ENCODE data around the gene HERC5.
"Not testable (repeated sequence)": the region's sequence is repeated elsewhere in the genome, so short reads cannot be mapped to it uniquely, and the experiment has no call there.

The HERC5 gene

GRCh38 chr4:88448211-88448765, 8.6 kb upstream of the HERC5 start:
- H3K27me3 ChIP-seq (ENCODE audit: control insufficient read depth, insufficient read depth, low read length); H3K9me3 ChIP-seq (ENCODE audit: control insufficient read depth, insufficient read depth, low read depth, low read length); H3K27ac ChIP-seq (ENCODE audit: low read depth, low read length); H3K4me3 ChIP-seq (ENCODE audit: low read depth, low read length); H3K36me3 ChIP-seq (ENCODE audit: control insufficient read depth, insufficient read depth, low read length); H3K9ac ChIP-seq (ENCODE audit: low read length): not testable (repeated sequence)
- peaks cover 27% of the 10 kb centered on the region for H3K4me1 ChIP-seq (ENCODE audit: control insufficient read depth, insufficient read depth, low read length)

GRCh38 chr4:88448889-88449288, 8.0 kb upstream of the HERC5 start:
- H3K27ac ChIP-seq (ENCODE audit: low read depth, low read length), result no peak overlapping the region
- H3K36me3 ChIP-seq (ENCODE audit: control insufficient read depth, insufficient read depth, low read length), result no peaks in the 10 kb centered on the region
- H3K9me3 ChIP-seq (ENCODE audit: control insufficient read depth, insufficient read depth, low read depth, low read length), result 0 out of 2 replicates have a peak, but pooled peaks cover 8% of the 10 kb centered on the region
- no peaks in the 10 kb centered on the region for H3K27me3 ChIP-seq (ENCODE audit: control insufficient read depth, insufficient read depth, low read length)
- H3K9ac ChIP-seq (ENCODE audit: low read length), result no peak overlapping the region
- H3K4me1 ChIP-seq (ENCODE audit: control insufficient read depth, insufficient read depth, low read length), result peaks cover 22% of the 10 kb centered on the region
- H3K4me3 ChIP-seq (ENCODE audit: low read depth, low read length), result no peak overlapping the region

- no peak overlapping the region for H3K27ac ChIP-seq (ENCODE audit: low read depth, low read length)
- H3K27me3 ChIP-seq (ENCODE audit: control insufficient read depth, insufficient read depth, low read length), result no peaks in the 10 kb centered on the region
- no peaks in the 10 kb centered on the region for H3K36me3 ChIP-seq (ENCODE audit: control insufficient read depth, insufficient read depth, low read length)
- no peak overlapping the region for H3K4me3 ChIP-seq (ENCODE audit: low read depth, low read length)
- peaks cover 19% of the 10 kb centered on the region for H3K4me1 ChIP-seq (ENCODE audit: control insufficient read depth, insufficient read depth, low read length)
- H3K9ac ChIP-seq (ENCODE audit: low read length), result no peak overlapping the region
- H3K9me3 ChIP-seq (ENCODE audit: control insufficient read depth, insufficient read depth, low read depth, low read length), result 0 out of 2 replicates have a peak, but pooled peaks cover 8% of the 10 kb centered on the region
Measured at GRCh38 chr4:88449290-88449689, 7.6 kb upstream of the HERC5 start.

- Histone ChIP-seq H3K9ac (ENCODE audit: low read length) (no peak overlapping the region), H3K4me1 (ENCODE audit: control insufficient read depth, insufficient read depth, low read length) (peaks cover 29% of the 10 kb centered on the region), H3K9me3 (ENCODE audit: control insufficient read depth, insufficient read depth, low read depth, low read length) (0 out of 2 replicates have a peak, but pooled peaks cover 8% of the 10 kb centered on the region), H3K36me3 (ENCODE audit: control insufficient read depth, insufficient read depth, low read length) (no peaks in the 10 kb centered on the region), H3K4me3 (ENCODE audit: low read depth, low read length) (no peak overlapping the region), H3K27me3 (ENCODE audit: control insufficient read depth, insufficient read depth, low read length) (no peaks in the 10 kb centered on the region), H3K27ac (ENCODE audit: low read depth, low read length) (no peak overlapping the region)
Measured at GRCh38 chr4:88451205-88451604, 5.7 kb upstream of the HERC5 start.

GRCh38 chr4:88452912-88453311, 4.0 kb upstream of the HERC5 start:
- Histone ChIP-seq H3K4me1 (ENCODE audit: control insufficient read depth, insufficient read depth, low read length) (peaks cover 22% of the 10 kb centered on the region; the same call in 1 of the 2 replicates), H3K36me3 (ENCODE audit: control insufficient read depth, insufficient read depth, low read length) (no peaks in the 10 kb centered on the region), H3K27me3 (ENCODE audit: control insufficient read depth, insufficient read depth, low read length) (peaks cover 9% of the 10 kb centered on the region), H3K27ac (ENCODE audit: low read depth, low read length) (no peak overlapping the region), H3K9ac (ENCODE audit: low read length) (no peak overlapping the region), H3K4me3 (ENCODE audit: low read depth, low read length) (no peak overlapping the region), H3K9me3 (ENCODE audit: control insufficient read depth, insufficient read depth, low read depth, low read length) (0 out of 2 replicates have a peak, but pooled peaks cover 8% of the 10 kb centered on the region)

DNA sequence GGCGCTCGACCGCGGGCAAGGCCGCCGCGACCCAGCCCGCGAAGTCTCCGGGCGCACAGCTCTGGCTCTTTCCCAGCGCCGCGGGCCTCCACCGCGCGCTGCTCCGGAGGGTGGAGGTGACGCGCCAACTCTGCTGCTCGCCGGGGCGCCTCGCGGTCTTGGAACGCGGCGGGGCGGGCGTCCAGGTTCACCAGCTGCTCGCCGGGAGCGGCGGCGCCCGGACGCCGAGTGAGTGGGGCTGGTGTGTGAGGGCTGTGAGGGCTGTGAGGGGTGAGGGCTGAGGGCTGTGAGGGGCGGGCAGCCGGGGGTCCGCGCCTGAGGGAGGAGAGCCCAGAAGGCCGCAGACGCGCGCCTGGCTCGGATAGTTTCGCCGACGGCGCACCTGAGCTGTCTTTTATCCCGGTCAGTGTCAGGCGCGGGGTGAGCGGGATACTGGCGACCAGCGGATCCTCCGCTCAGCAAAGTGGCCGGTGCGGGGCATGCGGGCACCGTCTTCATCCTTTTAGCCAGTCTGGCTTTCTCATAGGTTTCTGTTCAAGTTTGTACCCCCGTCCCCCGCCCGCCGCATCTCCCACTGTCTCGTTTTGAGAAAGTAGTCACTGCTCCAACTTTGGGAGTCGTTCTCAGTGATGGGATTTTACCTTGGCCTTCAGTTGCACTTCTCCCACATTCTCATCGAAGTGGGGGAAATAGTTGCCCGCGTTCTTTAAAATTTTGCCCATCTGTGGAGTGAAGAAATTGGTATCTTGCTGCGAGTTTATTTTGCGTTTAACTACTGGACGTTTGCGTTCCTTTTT, 586 bp downstream of the HERC5 start:
- Histone ChIP-seq H3K27me3 (ENCODE audit: control insufficient read depth, insufficient read depth, low read length) (peaks cover 23% of the 10 kb centered on the region), H3K36me3 (ENCODE audit: control insufficient read depth, insufficient read depth, low read length) (peaks cover 7% of the 10 kb centered on the region), H3K27ac (ENCODE audit: low read depth, low read length) (no peak overlapping the region), H3K4me1 (ENCODE audit: control insufficient read depth, insufficient read depth, low read length) (peaks cover 15% of the 10 kb centered on the region; the same call in 1 of the 2 replicates), H3K4me3 (ENCODE audit: low read depth, low read length) (peak overlapping the region; percentile 78), H3K9me3 (ENCODE audit: control insufficient read depth, insufficient read depth, low read depth, low read length) (0 out of 2 replicates have a peak, but pooled peaks cover 6% of the 10 kb centered on the region), H3K9ac (ENCODE audit: low read length) (peak overlapping the region; percentile 47)

GRCh38 chr4:88458104-88458740, 1.3 kb downstream of the HERC5 start:
- no peak overlapping the region for H3K9ac ChIP-seq (ENCODE audit: low read length)
- no peak overlapping the region for H3K27ac ChIP-seq (ENCODE audit: low read depth, low read length)
- no peaks in the 10 kb centered on the region for H3K9me3 ChIP-seq (ENCODE audit: control insufficient read depth, insufficient read depth, low read depth, low read length)
- peak overlapping the region; percentile 78 for H3K4me3 ChIP-seq (ENCODE audit: low read depth, low read length)
- H3K27me3 ChIP-seq (ENCODE audit: control insufficient read depth, insufficient read depth, low read length), result peaks cover 23% of the 10 kb centered on the region
- H3K36me3 ChIP-seq (ENCODE audit: control insufficient read depth, insufficient read depth, low read length), result peaks cover 9% of the 10 kb centered on the region
- peaks cover 15% of the 10 kb centered on the region; the same call in 1 of the 2 replicates for H3K4me1 ChIP-seq (ENCODE audit: control insufficient read depth, insufficient read depth, low read length)

DNA sequence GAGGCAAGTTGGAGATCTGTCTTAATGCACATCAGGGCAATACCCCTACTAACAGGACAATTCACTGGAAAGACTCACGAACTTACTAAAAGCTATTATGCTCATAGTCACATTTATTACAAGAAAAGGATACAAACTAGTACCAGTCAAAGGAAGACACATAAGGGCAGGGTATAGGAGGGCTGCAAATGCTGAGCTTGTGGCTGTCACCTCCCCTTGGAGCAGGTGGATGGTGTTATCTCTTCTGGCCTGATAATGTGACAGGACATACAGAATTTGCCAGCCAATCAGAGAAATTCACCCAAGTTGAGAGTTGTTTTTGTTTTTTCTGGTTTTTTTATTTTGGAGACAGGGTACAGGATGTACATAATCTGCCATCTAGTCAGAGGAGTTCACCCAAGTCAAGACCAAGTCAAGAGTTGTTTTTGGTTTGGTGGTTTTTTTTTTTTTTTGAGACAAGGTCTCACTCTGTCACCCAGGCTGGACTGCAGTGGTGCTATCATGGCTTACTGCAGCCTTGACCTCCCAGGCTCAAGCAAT, 8.8 kb downstream of the HERC5 start:
- H3K27ac ChIP-seq (ENCODE audit: low read depth, low read length), result no peak overlapping the region
- H3K9me3 ChIP-seq (ENCODE audit: control insufficient read depth, insufficient read depth, low read depth, low read length), result no peaks in the 10 kb centered on the region
- no peak overlapping the region for H3K9ac ChIP-seq (ENCODE audit: low read length)
- no peak overlapping the region for H3K4me3 ChIP-seq (ENCODE audit: low read depth, low read length)
- no peaks in the 10 kb centered on the region for H3K27me3 ChIP-seq (ENCODE audit: control insufficient read depth, insufficient read depth, low read length)
- 0 out of 2 replicates have a peak, but pooled peaks cover 3% of the 10 kb centered on the region for H3K4me1 ChIP-seq (ENCODE audit: control insufficient read depth, insufficient read depth, low read length)
- peaks cover 38% of the 10 kb centered on the region for H3K36me3 ChIP-seq (ENCODE audit: control insufficient read depth, insufficient read depth, low read length)

GRCh38 chr4:88467392-88467791, 10.5 kb downstream of the HERC5 start:
- no peaks in the 10 kb centered on the region for H3K27me3 ChIP-seq (ENCODE audit: control insufficient read depth, insufficient read depth, low read length)
- peaks cover 32% of the 10 kb centered on the region for H3K36me3 ChIP-seq (ENCODE audit: control insufficient read depth, insufficient read depth, low read length)
- H3K4me3 ChIP-seq (ENCODE audit: low read depth, low read length), result no peak overlapping the region
- H3K4me1 ChIP-seq (ENCODE audit: control insufficient read depth, insufficient read depth, low read length), result 0 out of 2 replicates have a peak, but pooled peaks cover 3% of the 10 kb centered on the region
- no peaks in the 10 kb centered on the region for H3K9me3 ChIP-seq (ENCODE audit: control insufficient read depth, insufficient read depth, low read depth, low read length)
- H3K9ac ChIP-seq (ENCODE audit: low read length), result no peak overlapping the region
- no peak overlapping the region for H3K27ac ChIP-seq (ENCODE audit: low read depth, low read length)

DNA sequence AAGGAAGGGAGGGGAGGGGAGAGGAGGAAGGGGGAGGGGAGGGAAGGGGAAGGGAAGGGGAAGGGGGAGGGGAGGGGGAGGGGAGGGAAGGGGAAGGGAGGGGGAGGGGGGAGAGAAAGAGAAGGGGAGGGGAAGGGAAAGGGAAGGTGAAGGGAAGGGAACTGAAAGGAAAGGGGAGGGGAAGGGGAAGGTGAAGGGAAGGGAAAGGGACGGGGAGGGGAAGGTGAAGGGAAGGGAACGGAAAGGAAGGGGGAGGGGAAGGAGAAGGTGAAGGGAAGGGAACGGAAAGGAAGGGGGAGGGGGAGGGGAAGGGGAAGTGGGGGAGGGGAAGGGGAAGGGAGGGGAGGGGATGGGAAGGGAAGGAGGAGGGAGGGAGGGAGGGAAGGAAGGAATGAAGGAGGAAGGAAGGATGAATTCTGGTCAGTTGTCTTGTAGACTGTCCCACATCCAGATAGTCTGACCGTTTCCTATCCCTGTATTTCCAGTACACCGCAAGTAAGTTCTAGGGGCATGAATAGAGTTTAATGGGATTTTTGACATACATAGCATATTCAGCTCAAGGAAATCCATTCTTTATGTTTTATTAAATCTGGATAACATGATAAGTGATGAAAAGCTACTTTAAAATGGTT, 20.4 kb downstream of the HERC5 start:
- no peak overlapping the region for H3K4me3 ChIP-seq (ENCODE audit: low read depth, low read length)
- H3K27ac ChIP-seq (ENCODE audit: low read depth, low read length), result no peak overlapping the region
- H3K9me3 ChIP-seq (ENCODE audit: control insufficient read depth, insufficient read depth, low read depth, low read length), result no peaks in the 10 kb centered on the region
- H3K36me3 ChIP-seq (ENCODE audit: control insufficient read depth, insufficient read depth, low read length), result peaks cover 8% of the 10 kb centered on the region
- no peak overlapping the region for H3K9ac ChIP-seq (ENCODE audit: low read length)
- H3K27me3 ChIP-seq (ENCODE audit: control insufficient read depth, insufficient read depth, low read length), result no peaks in the 10 kb centered on the region
- no peaks in the 10 kb centered on the region for H3K4me1 ChIP-seq (ENCODE audit: control insufficient read depth, insufficient read depth, low read length)
